Measurements from ENCODE around the gene PMS2.

PMS2 gene

DNA sequence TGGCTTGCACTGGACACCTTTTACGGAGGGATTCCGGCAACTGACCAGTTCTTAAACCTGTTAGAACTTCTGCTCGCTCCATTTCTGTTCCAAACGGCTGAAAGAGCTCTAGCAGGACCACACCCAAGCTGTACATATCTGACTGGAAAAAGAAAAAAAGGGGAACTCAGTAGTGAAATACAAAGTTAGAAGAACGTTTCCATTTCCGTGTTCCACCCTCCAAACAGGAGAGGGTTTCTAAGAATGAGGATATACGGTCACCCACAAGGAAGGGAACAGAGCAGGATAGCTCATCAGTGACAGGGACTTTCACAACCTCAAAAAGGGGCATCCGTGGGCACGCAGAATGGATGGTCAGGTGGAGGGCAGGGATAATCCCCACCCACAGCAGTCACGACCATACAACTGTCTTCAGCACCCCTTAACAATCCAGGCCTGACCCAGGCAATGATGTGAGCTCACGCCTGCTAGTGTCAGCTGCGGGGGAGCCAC is 18.0 kb upstream of the PMS2 start:
- TF ChIP-seq, protein P1, sequence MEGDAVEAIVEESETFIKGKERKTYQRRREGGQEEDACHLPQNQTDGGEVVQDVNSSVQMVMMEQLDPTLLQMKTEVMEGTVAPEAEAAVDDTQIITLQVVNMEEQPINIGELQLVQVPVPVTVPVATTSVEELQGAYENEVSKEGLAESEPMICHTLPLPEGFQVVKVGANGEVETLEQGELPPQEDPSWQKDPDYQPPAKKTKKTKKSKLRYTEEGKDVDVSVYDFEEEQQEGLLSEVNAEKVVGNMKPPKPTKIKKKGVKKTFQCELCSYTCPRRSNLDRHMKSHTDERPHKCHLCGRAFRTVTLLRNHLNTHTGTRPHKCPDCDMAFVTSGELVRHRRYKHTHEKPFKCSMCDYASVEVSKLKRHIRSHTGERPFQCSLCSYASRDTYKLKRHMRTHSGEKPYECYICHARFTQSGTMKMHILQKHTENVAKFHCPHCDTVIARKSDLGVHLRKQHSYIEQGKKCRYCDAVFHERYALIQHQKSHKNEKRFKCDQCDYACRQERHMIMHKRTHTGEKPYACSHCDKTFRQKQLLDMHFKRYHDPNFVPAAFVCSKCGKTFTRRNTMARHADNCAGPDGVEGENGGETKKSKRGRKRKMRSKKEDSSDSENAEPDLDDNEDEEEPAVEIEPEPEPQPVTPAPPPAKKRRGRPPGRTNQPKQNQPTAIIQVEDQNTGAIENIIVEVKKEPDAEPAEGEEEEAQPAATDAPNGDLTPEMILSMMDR (conservative IDR thresholded peaks at IDR 0.05; ENCODE audit: low read length), result no peak
- DNase-seq (ENCODE audit: low read depth), result no peak
- H3K4me3 ChIP-seq (ENCODE audit: low read length), result no peak overlapping the region

DNA sequence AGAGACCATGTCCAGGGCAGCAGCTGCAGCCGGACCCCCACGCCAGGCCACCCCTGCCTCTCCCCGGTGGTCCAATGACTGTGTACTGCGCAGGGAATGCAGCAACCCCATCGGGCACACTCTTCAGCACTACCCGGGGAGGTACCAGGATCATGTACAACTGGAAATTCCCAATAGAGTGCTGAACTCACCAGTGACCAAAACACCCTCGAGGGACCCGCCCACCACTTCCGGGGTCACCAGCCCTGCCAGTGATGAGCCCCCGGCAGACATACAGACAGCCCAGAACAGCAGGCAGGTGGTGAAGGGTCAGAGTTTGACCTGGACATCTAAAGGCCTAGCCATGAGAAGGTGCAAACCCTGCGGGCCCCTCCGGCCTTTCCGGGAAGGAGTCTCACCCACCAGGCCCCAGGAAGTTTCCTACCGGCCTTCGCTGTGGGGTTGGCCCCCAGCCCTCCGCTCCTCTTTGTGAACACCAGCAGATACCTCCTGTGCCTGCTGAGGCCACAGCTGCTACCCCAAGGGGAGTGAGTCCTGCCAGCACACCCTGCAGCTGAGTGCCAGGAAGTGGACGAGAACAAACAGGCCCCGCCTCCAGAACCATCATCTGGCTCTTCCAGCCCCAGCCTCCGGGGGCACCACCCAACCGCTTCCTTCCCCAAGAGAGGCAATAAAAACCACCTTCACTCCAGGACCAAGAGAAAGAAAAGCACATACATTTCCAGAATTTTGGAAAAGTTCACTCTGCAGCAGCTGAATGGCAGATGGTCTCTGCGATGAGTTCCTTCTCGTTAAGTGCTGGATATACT is 17.4 kb upstream of the PMS2 start:
- H3K4me3 ChIP-seq (ENCODE audit: low read length), result no peak overlapping the region
- peak; percentile 26 for DNase-seq (ENCODE audit: low read depth)
- TF ChIP-seq, protein P1 (conservative IDR thresholded peaks at IDR 0.05; ENCODE audit: low read length), result peak; percentile 29

DNA sequence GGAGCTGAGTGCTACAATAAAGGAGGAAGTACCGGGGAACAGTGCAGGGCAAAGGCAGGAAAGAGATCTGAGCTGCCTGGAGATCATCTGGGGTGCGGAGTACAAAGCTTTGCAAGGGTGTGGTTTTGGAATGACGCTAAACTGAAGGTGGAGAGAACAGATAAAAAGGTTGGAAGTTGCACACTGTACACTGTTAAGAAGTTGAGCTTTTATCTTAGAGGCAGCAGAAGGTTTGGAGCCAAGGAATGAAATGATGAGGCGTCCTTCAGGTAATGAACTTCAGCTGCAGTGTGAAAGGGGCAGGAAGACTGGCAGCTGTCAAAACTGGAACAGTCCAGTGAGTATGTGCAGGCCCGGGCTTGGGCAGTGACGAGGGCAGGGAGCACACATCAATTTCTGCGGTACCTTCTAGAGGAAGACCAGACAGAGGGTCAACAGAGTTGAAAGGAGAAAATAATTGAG is 15.2 kb upstream of the PMS2 start:
- H3K4me3 ChIP-seq (ENCODE audit: low read length), result no peak overlapping the region
- DNase-seq (ENCODE audit: low read depth), result no peak
- TF ChIP-seq, protein P1 (conservative IDR thresholded peaks at IDR 0.05; ENCODE audit: low read length), result no peak

DNA sequence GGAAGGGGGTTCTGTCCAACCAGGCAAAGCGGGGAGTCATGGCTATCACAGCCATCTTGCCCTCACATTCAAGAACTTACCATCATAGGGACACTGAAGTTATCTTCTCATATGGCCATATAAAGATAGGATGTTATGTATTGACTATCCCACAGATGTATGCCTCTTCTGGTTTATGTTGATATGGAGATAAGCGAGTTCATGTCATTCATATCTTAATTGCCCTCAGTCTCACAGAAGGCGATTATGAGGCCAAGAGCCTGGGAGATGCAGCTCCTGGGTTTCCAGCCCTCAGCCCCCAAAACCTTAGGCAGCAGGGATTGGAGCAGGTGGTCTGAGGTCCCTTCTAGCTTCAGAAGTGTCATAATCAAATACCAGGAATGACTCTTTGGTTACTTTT is 13.9 kb upstream of the PMS2 start:
- H3K4me3 ChIP-seq (ENCODE audit: low read length), result no peak overlapping the region
- DNase-seq (ENCODE audit: low read depth), result no peak
- TF ChIP-seq, protein P1 (conservative IDR thresholded peaks at IDR 0.05; ENCODE audit: low read length), result no peak

DNA sequence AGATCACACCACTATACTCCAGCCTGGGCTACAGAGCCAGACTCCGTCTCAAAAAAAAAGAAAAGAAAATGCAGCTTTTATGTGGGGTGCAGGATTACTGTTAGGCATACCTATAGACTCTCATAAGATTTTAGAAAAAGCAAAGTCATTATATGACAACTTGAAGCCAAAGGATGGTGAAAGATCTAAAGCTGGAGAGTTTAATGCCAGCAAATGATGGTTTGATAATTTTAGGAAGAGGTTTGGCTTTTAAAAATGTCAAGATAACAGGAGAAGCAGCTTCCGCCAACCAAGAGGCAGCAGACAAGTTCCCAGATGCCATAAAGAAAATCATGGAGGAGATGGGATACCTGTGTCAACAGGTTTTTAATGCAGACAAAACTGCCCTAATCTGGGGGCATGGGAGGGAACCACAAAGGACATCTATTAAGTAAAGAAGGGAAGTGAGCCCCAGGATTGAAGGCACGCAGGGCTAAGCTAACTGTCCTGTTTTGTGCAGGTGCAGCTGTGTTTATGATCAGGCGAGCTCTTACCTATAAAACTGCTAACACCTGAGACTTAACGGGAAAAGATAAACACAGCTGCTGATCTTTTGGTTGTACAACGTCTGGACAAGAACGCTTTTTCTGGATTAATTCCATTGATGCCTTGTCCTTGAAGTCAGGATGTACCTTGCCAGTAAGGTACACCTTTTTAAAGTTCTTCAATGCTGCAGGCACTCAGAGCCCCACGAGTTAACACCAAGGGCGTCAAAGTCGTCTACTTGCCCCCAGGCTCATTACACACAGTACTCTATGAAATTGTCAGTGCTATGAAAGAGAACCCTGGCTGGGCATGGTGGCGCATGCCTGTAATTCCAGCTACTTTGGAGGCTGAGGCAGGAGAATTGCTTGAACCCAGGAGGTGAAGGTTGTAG is 11.8 kb upstream of the PMS2 start:
- H3K4me3 ChIP-seq (ENCODE audit: low read length), result no peak overlapping the region
- DNase-seq (ENCODE audit: low read depth), result no peak
- TF ChIP-seq, protein P1 (conservative IDR thresholded peaks at IDR 0.05; ENCODE audit: low read length), result no peak

DNA sequence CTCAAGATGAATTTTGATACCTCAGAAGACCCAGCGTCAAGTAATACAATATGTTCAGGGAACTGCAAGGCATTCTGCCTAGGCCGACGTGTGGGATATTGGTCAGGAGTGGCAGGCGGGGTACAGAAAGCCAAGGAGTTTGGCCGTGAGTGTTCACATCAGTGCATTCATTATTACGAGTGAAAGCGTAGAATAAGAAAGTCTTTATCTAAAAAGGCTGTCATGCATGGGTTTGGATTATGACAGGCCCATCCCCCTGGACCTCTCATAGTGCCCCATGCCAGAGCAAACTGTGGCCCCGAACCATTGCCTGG is 7.8 kb upstream of the PMS2 start:
- H3K4me3 ChIP-seq (ENCODE audit: low read length), result no peak overlapping the region
- DNase-seq (ENCODE audit: low read depth), result no peak
- TF ChIP-seq, protein P1 (conservative IDR thresholded peaks at IDR 0.05; ENCODE audit: low read length), result no peak
